ENCODE measurements around the gene SLC27A1.

- TF ChIP-seq CTCF (IDR thresholded peaks at IDR 0.05; ENCODE audit: low read depth, low read length, missing input control) (no peak), YY1 (IDR thresholded peaks at IDR 0.05) (no peak), JUND (IDR thresholded peaks at IDR 0.05) (no peak), MAX (IDR thresholded peaks at IDR 0.05) (no peak), SP1 (IDR thresholded peaks at IDR 0.05) (no peak), TAF1 (conservative IDR thresholded peaks at IDR 0.05) (no peak)
Measured at GRCh38 chr19:17497149-17497798, 26.9 kb downstream of the SLC27A1 start.

Data from liver (tissue), 3 donors.